GM19035 (cell line): ENCODE measurements around the gene CSK.
"Not testable (repeated sequence)": the region's sequence is repeated elsewhere in the genome, so short reads cannot be mapped to it uniquely, and the experiment has no call there.

Experiments
- ATAC-seq: cut with Tn5 transposase; IDR thresholded peaks from one replicate; pipeline ENCODE4 v1.9.1; 2021; ENCODE audit not compliant: unreplicated experiment

CSK gene

GRCh38 chr15:74770211-74770903 lies 11.5 kb upstream of the CSK start:
- no peak for ATAC-seq

GRCh38 chr15:74773329-74773728 lies 8.6 kb upstream of the CSK start:
- no peak for ATAC-seq

- no peak for ATAC-seq
These were observed 8.1 kb upstream of the CSK start for GRCh38 chr15:74773731-74774252.

GRCh38 chr15:74775132-74775562 lies 6.7 kb upstream of the CSK start:
- no peak for ATAC-seq

- ATAC-seq: no peak
These were observed 6.0 kb upstream of the CSK start for GRCh38 chr15:74775894-74776293.

GRCh38 chr15:74776821-74777768 lies 4.8 kb upstream of the CSK start:
- no peak for ATAC-seq

- no peak for ATAC-seq
These were observed 3.9 kb upstream of the CSK start for GRCh38 chr15:74777769-74778598.

- ATAC-seq: no peak
These were observed 3.3 kb upstream of the CSK start for GRCh38 chr15:74778599-74778970.

- no peak for ATAC-seq
These were observed 2.7 kb upstream of the CSK start for GRCh38 chr15:74779162-74779648.

- no peak for ATAC-seq
These were observed 1.1 kb upstream of the CSK start for GRCh38 chr15:74780523-74781430.

- ATAC-seq: peak; percentile 23
These were observed 585 bp downstream of the CSK start for GRCh38 chr15:74782259-74783071.

GRCh38 chr15:74783072-74783807 lies 1.4 kb downstream of the CSK start:
- ATAC-seq: no peak

GRCh38 chr15:74783808-74784175 lies 1.9 kb downstream of the CSK start:
- no peak for ATAC-seq

- ATAC-seq: no peak
These were observed 2.7 kb downstream of the CSK start for GRCh38 chr15:74784426-74785193.

GRCh38 chr15:74785194-74786032 lies 3.5 kb downstream of the CSK start:
- no peak for ATAC-seq

GRCh38 chr15:74786081-74786480 lies 4.2 kb downstream of the CSK start:
- not testable (repeated sequence) for ATAC-seq
